Right forelimb (tissue), 1 donor: Measurements from ENCODE around the gene FERMT3.

Experiments
- DNase-seq: peaks from one replicate; pipeline ENCODE4 v3.0.0-alpha.2; 2018

The FERMT3 gene

DNA sequence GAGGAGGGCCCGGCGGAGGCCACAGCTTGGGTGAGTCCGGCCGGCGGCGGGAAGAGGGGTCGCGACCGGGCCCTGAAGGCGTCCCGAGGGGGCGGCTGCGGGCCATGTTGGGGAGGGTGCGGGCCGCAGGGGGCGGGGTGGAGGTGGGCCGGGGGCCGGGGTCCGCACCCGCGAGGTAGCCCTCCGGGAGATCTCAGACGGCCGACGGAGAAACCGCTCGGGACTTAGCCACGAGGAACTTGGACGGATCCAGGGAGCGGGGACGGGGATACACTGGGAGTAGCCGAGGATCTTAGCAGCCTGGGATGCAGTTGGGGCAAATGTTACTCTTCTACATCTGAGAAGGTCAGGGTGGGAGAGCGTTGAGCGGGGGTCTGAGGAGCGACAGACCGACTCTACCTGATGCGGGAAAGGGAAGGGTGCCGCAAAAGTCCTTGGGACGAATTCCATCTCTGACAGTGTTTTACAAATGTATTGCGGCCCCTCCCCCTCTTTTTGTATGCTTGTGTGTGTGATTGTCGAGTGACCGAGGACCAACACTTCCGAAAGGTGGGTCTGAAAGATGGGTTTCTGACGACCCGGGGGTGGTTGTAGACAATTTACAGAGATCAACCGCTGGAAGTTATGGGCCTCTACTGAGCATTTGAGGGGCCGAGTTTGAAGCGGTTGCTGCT is 19.9 kb upstream of the FERMT3 start:
- DNase-seq, result no peak

DNA sequence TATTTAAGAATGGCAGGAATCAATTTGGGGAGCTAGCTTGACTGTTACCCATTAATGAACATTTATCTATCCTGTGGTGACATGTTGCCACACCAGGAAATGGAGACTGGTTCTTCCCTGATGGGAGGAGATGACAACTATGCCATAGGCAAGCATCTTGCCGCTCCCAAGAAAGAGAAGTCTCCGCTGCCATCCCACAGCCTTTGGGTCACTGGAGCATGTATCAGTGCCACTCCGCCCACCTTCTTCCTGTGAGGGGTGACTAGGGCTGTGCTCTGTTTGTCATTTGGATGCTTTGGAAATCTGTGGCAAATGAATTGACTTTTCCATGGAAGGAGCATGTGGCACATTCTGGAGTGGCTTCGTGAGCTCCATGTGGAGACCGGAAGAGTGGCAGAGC is 14.1 kb upstream of the FERMT3 start:
- no peak for DNase-seq

DNA sequence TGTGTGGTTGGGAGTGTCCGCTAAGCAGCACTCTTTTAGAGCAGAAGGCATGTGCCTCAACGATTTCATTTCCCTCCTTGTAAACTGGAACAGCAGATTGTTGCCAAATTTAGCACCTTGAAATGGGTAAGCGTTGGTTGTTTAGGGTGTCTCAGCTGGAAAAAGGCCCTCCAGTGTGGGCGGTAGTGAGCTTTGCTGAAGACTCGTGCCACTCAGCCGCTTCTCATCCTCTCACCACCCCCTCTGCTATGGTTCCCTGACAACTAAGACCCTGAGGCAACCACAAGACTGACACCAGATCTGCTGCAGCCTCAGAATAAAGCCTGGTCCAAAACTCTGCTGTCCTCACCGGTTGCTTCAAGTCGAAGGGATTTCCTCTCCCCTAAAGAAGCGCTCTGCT is 9.9 kb upstream of the FERMT3 start:
- no peak for DNase-seq

DNA sequence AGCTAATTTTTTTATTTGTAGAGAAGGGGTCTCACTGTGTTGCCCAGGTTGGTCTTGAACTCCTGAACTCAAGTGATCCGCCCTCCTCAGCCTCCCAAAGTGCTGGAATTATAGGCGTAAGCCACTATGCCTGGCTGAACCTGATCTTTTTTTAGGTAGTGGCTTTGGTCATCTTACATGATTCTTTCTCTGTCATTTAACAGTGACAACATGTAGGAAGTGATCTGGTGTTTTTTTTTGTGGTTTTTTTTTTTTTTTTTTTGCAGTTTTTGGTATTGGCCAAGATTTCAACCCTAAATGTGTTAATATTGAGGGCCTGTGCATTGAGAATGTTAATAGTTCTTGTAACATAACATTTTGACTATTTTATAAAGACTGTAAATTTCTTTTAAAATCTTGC is 8.0 kb upstream of the FERMT3 start:
- no peak for DNase-seq

DNA sequence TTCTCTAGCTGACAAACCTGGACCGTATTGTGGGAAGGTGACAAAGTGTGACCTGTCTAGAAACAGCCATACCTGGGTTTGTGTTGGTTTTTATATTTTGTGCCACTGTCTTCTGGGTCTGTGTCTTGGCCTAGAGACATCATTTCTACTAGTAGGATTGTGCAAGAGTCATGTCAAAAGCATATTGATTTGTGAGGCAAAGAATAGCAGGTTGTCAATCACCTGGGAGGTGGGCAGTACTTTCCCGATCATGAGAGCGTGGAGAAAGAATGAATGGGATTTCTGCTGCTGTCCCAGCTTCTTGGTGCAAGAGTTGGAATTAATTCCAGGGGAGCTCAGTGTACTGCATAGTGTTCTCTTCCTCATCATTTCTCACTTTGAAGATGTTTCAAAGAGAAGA is 5.0 kb upstream of the FERMT3 start:
- DNase-seq, result no peak

DNA sequence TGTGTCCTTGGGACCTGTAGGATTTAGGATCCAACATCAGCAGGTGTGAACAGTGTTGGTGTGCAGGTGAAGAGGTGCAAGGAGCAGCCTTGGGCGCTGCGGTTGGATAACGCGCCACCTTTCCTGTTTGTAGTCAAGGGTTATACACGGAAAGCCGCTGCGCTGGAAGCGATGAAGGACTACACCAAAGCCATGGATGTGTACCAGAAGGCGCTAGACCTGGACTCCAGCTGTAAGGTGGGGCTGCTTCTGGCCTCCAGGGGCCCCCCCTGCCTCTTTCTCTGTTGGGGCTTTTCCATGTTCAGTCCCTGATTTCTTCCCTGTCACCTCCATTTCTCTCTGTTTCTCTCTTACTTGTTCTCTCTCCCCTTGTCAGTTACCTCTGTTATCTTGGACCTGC is 3.5 kb upstream of the FERMT3 start:
- DNase-seq, result no peak

DNA sequence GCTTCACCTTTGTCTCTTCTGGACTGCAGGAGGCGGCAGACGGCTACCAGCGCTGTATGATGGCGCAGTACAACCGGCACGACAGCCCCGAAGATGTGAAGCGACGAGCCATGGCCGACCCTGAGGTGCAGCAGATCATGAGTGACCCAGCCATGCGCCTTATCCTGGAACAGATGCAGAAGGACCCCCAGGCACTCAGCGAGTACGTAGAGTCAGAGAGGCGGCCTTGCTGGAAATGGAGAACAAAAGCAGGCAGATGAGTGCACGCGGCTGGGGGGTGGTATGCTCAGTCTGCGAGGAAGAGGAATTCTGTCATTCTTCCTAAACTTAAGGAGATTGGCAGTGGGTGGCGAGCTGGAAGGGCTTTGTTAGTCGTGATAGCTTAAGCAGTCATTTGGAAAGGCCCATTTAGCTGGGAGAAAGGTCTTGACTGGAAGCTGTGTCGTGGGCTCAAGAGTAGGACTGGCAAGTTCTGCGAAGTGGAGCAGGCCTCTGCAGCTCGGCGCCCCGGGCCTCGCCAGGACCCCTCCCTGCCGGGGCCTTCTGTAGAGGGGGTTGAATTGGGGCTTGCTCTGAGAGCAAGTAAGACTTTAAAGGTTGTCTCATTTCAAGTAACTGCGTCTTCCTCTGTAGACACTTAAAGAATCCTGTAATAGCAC is 3.0 kb upstream of the FERMT3 start:
- no peak for DNase-seq

DNA sequence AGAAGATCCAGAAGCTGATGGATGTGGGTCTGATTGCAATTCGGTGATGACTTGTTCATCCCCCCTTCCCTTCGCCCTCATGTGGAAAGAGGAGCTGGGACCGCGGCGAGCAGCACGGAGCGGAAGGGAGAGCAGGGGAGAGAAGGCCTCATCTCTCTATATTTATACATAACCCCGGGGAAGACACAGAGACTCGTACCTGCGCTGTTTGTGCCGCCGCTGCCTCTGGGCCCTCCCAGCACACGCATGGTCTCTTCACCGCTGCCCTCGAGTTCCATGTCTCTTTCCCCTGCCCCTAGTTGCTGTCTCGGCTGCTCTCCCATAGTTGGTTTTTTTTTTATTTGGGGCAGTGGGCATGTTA is 2.5 kb upstream of the FERMT3 start:
- no peak for DNase-seq

DNA sequence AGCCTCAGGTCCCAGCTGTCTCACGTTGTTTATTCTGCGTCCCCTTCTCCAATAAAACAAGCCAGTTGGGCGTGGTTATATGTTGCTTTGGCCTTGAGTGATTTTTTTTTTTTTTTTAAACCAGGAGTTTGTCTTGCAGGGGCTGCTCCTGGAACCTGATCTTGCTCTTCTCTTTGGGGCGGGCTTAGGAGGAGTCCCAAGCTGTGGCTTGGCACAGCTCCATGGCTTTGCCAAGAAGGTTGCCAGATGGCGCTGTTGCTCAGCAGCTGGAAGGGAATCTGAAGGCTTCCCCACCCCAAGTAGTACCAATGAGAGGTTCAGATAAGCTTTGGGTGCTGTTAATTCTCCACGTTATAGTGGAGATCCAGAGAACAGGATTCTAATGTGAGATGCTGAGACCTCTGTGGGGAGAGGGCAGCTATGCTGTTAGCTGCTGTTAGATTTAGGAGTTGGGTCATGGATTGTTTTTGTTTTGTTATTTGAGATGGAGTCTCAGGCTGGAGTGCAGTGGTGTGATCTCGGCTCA is 2.0 kb upstream of the FERMT3 start:
- peak; percentile 83 for DNase-seq

DNA sequence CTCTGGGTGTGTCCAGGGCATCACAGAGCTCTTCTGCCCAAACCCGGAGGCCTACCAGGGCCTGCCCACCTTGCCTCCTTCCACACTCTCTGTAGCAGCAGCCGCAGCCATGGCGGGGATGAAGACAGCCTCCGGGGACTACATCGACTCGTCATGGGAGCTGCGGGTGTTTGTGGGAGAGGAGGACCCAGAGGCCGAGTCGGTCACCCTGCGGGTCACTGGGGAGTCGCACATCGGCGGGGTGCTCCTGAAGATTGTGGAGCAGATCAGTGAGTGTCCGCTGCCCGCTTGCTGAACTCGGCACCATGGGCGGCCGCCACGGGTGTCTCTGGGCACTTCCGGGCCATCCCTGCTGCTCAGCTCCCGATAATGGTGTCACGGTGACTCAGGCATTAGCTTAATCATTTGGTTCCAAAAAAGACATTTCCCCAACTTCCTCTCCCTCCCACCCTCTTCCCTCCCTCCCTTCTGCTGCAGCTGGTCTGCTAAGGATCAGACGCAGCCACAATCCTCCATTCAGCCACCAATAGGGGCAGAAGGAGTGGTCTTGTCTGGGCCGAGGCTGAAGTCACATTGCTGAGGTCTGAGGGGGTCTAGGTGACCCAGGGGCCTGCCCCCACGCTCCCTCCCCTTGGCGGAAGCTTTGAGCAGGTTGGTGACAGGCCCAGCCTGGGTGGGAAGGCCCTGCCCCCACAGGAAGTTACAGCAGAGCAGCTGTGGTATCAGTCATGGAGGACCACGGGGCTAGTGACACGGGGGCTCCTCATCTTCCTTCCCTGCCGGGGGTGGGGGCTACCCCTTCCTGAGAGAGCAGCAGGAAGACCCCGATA is 950 bp downstream of the FERMT3 start:
- peak; percentile 69 for DNase-seq

DNA sequence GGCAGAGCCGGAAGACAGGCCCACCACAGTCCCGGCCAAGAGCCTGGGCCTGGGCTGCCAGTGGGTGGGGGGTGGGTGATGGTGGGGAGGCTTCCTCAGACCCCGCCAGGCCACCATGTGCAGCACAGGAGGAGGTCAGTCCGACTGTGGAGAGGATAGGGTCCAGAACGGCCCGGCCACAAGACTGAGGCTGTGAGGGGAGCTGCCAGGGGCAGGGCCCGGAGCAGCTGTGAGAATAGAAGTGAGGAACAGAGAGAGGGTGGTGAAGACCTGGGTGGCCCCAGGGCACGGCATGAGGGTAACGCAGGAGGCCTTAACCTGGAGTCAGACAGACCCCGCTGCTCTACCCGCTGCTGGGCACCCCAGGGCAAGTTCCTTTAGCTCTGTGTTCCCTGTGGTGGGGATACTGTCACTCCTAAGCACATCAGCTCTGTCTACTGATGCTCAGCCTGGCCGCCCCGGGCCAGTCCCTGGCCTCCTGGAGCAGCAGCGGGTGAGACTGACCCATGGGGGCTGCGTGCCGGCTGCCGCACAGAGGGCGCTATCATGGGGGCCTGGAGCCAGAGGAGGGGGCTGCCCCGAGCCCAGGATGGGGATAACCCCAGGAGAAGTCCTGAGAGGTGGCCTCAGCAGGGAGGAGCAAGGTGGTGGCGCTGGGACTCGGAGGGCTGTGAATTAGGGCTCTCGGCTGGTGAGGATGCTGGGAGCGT is 1.7 kb downstream of the FERMT3 start:
- DNase-seq, result no peak

DNA sequence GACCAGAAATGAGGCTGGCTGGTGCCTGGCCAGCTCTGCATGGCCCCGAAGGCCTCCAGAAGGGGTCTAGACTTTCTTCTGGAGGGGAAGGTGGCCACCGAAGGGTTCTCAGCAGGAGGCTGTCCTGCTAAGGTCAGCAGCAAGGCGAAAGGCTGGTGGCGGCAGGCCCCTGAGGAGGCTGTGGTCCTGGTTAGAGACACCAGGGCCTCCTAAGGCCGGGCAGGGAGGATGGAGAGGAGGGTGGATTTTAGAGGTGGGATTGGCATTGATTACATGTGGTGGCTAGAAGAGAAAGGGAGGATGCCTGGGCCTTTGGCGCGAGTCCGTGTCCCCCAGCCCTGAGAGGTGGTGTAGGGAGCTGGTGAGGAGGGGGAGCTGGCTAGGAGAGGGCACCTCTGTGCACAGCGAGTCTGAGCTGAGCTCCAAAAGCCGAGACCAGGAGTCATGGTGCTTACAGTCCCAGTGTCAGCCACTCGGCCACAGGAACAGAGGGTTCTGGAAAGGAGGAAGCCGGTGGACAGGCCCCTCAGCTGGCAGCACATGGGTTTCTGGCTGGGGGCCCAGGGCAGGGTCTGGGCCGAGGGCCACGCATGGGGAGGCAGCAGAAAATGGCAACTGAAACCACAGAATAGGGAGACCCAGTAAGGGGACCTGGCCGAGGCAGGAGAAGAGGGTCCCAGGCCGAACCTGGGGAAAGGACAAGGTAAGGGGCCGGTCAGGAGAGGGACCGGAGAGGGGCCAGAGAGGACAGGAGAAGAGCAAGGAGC is 2.5 kb downstream of the FERMT3 start:
- no peak for DNase-seq

DNA sequence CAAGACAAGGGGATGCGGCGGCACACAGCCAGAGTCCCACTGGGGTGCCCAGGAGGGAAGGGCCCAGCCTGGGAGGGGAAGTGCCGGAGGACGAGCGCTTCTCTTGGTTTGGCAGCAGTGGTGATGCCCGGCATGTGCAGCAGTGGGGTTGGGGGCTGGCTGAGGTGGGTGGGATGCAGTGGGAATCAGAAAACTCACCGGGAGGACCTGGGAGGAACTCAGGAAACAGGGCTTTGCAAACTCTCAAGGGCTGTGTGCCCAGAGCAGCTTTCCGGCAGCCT is 3.0 kb downstream of the FERMT3 start:
- no peak for DNase-seq

DNA sequence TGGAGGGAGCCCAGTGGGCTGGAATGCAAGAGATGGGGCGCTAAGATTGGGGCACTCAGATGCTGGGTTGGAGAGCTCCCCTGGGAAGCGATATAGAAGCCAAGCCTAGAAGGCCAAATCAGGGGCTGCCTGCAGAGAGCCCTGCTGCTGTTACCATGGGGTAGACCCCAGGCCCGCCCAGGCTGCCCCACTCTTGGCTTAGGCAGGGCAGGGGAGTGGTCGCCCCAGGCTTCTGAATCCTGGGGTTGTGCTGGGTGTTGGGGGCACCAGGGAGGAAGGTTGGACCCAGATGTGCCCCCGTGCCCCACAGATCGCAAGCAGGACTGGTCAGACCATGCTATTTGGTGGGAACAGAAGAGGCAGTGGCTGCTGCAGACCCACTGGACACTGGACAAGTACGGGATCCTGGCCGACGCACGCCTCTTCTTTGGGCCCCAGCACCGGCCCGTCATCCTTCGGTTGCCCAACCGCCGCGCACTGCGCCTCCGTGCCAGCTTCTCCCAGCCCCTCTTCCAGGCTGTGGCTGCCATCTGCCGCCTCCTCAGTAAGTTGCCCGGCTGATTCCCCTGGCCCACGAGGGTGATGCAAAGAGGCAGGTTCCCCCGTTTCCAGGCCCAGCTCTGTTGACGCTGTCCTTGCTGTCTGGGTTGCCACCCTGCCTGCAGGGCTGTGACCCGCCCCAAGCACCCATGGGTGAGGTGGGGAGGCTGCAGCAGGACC is 3.9 kb downstream of the FERMT3 start:
- no peak for DNase-seq

DNA sequence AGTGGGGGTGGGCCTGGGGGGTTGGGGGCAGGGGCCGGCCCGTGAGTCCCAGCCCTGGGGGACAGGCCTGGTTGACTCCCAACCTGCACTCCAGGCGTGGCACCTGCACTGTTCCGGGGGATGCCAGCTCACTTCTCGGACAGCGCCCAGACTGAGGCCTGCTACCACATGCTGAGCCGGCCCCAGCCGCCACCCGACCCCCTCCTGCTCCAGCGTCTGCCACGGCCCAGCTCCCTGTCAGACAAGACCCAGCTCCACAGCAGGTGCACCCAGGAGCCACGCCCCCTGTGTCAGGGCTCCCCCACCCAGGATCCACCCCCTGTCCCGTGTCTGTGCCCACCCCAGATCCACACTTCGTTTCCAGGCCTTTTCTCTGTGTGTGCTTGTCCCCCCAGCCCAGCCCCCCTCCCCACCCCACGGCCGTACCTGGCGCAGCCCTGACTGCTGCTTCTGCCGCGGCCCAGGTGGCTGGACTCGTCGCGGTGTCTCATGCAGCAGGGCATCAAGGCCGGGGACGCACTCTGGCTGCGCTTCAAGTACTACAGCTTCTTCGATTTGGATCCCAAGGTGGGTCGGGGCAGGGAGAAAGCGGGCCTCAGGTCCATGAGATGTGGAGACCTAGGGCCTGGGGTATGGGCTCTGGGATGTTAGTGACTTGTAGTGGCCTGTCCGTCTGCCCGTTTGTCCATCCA is 4.8 kb downstream of the FERMT3 start:
- no peak for DNase-seq

DNA sequence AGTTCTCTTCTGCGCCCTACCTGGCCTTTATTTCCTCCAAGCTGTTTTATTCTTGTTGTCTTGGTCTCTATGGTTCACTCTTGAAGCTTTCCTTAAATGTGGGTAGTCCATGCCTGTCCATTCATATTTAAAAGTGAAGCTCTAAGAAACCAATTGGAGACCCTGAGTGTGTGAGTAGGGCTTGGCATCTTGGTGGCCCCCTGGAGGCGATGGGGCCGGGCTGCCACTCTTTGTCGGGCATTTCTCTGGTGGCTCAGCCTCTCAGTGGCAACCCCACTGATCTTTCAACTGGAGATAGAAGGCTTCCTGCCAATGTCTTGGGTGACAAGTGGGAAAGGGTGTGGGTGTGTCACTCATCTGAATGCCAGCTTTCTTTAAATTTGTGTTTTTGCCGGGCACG is 10.4 kb downstream of the FERMT3 start:
- no peak for DNase-seq

DNA sequence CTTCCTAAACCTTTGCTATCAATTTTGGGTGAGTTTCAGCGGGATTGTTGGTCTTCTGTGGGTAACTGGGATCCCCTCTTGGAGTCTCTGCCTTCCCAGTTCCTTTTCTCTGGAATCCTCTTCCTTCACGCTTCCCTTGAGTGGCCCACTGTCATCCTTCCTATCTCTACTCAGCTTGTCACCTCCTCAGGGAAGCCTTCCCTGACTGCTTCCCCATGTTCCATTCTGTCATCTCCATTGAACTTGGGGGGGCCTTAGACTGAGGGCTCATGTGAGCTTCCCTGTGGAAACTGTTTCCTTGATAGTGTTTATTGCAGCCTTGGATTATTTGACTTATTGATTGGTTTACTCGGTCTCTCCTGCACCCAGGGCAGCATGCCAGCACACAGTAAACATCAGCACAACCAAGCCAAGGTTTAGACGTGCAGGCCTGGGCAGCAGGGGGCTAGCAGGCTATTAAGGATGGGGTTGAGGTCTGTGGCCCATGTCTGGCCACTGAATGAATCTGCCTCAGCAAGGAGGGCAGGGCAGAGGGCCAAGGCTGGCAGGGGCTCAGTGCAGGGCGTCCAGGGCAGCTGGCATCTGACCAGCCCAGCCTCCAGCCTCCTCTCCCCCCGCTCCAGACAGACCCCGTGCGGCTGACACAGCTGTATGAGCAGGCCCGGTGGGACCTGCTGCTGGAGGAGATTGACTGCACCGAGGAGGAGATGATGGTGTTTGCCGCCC is 12.3 kb downstream of the FERMT3 start:
- DNase-seq, result peak; percentile 37

DNA sequence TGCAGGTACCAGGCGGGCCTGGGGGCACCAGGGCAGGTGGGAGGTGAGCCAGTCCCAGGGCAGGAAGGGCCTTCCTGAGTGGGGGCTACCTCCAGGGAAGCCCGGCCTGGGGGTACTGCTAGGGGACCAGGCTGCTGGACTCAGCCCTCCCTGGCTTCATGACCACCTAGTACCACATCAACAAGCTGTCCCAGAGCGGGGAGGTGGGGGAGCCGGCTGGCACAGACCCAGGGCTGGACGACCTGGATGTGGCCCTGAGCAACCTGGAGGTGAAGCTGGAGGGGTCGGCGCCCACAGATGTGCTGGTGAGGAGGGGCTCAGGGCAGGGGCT is 12.8 kb downstream of the FERMT3 start:
- DNase-seq, result no peak

DNA sequence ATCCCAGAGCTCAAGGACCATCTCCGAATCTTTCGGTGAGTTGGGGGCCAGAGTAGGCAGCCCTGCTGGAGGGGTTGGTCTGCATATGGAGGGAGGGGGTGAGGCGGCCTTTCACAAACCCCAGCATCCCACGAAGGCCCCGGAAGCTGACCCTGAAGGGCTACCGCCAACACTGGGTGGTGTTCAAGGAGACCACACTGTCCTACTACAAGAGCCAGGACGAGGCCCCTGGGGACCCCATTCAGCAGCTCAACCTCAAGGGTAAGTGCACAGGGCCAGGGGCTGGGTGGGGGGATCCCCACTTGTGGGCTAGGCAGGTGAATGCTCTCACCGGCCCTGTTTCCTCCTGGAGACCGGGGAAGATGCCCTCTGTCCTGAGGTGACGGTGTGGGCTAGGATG is 13.2 kb downstream of the FERMT3 start:
- DNase-seq, result no peak

DNA sequence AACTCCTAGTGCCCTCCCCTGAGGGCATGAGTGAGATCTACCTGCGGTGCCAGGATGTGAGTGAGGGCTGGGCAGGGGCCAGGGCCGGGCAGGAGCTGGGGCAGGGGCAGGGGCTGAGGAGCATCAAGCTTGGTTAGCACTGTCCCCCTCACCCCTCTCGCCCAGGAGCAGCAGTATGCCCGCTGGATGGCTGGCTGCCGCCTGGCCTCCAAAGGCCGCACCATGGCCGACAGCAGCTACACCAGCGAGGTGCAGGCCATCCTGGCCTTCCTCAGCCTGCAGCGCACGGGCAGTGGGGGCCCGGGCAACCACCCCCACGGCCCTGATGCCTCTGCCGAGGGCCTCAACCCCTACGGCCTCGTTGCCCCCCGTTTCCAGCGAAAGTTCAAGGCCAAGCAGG is 13.8 kb downstream of the FERMT3 start:
- DNase-seq, result no peak

DNA sequence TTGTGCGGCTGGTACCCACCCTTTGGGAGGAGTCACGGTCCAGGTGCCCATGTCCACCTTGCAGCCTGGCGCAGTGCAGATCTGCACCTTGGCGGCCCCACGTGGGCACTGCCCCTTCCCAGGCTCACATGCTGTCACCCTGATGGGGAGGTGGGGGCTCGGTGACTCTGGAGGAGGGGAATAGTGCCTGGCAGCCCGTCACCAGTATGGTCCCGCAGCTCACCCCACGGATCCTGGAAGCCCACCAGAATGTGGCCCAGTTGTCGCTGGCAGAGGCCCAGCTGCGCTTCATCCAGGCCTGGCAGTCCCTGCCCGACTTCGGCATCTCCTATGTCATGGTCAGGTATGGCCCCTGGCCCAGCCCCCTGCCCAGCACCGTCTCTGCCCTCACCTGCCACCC is 14.3 kb downstream of the FERMT3 start:
- DNase-seq, result no peak
